Suppressor macrophage treated with lipopolysaccharide for 4 hours (primary cell): ENCODE results near the gene FZR1.
A peak's percentile ranks its signal among the peaks of the same experiment; 100 is the strongest.
"Not testable (repeated sequence)": the region's sequence is repeated elsewhere in the genome, so short reads cannot be mapped to it uniquely, and the experiment has no call there.

Source experiments
- DNase-seq: peaks from one replicate; pipeline ENCODE4 v3.0.0-alpha.2; 2020

FZR1 gene

DNA sequence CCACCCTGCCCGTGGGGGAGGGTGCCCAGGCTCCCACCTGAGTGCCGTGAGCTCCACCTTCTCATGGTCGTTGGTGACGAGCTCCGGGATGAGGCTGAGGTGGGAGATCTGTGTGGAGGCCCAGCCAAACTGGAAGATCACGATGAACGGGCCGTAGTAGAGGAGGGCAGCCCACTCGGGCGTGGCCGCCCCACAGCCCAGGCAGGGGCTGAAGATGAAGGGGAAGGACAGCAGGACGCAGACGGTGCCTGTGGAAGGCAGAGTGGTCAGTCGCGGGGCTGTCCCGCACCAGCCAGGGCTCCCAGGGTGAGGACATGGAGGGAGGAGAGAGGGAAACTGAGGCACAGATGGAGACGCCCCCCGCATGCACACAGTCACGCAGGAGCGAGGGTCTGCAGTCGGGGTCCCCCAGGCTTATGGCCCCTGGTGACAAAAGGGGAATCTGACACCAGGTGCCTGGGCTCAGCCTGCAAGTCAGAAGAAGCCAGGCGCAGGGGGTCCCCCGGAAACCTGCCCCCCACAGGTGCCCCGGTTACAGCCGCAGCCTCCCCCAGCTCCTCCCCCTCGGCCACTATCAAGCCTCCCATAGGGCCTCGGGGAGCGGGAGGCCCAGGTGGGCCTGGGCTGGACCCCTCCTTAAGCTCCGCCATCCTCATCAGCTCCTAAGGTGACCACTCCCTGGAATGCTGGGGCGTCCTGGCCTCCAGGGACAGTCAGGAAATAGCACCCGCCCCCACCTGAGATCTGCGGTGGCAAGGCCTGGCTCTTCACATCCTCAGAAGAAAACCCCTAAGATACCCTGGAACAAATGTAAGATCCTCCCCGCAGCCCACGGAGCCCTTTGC, 45.1 kb downstream of the FZR1 start:
- no peak for DNase-seq

- no peak for DNase-seq
Observed at GRCh38 chr19:3551792-3552095, 45.6 kb downstream of the FZR1 start.

DNA sequence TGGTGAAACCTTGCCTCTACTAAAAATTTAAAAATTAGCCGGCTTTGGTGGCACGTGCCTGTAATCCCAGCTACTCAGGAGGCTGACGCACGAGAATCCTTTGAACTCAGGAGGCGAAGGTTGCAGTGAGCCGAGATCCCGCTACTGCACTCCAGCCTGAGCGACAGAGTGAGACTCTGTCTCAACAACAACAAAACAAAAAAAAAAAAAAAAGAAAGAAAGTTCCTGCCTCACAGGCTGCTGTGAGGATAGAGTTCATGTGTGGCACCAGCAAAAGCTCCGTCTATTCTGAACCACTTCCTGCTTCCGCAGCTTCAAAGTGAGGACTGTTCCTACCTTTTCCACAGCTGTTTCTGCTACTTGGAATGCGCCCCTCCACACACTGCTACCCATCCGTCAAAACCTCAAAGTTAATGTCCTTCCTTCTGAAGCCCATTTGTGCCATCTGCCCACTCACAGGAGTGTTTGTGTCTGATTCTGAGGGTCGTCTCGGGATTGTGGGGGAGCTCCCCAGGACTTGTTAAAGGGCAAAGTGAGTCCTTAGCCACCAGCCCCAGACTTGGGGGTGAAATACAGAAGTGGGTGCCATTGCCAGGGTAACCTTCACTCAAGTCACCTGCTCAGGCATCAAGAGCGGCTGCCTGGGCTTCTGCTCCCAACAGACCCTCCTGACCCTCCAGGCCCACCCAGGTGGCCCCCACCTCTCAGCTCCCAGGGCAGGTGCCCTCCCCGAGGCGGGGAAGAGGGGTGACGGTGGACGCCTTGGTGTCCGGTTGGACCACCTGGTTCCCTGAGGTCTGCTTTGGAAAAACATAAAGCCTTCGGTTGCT, 48.4 kb downstream of the FZR1 start:
- DNase-seq = peak; percentile 51

GRCh38 chr19:3555653-3556422, 49.7 kb downstream of the FZR1 start:
- DNase-seq = no peak

- no peak for DNase-seq
Observed at GRCh38 chr19:3556423-3556977, 50.4 kb downstream of the FZR1 start.

DNA sequence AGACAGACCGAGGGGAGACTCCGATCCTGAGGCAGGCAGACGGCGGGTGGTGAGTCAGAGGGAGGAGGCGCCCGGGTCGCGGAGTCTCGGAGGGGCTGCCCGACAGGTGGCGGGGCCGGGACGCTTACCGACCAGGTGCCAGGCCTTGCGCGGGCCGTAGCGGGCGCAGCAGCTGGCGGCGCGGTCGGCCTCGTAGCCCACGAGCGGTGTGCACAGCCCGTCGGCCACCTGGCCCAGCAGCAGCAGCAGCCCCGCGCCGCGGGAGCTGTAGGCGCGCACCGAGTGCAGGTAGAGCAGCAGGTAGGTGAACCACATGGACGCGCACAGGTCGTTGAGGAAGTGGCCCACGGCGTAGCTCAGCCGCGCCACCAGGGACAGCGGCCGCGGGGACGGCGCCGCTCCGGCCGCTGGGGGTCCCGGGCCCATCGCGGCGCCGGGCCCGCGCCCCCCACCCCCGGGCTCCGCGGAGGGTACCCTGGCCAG, 50.9 kb downstream of the FZR1 start:
- DNase-seq = peak; percentile 57

GRCh38 chr19:3557461-3558248, 51.5 kb downstream of the FZR1 start, which contains the start of gene MFSD12:
MFSD12 (minus strand) TSS chr19:3557586; CDS start chr19:3557403, 183 bp downstream.
- DNase-seq = peak; percentile 98

GRCh38 chr19:3563709-3564524, 57.8 kb downstream of the FZR1 start:
- peak; percentile 51 for DNase-seq

GRCh38 chr19:3565139-3565538, 59.0 kb downstream of the FZR1 start:
- no peak for DNase-seq

DNA sequence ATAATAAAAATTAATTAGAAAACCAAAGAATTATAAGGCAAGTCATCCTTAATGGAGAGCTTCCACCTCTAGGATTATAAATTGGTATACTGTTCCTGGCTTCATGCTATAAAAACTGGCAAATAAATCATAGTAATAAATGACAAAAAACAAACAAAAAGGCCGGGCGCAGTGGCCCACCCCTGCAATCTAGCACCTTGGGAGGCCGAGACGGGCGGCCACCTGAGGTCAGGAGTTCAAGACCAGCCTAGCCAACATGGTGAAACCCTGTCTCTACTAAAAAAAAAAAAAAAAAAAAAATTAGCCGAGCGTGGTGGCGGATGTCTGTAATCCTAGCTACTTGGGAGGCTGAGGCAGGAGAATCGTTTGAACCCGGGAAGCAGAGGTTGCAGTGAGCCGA, 63.9 kb downstream of the FZR1 start:
- DNase-seq = not testable (repeated sequence)

DNA sequence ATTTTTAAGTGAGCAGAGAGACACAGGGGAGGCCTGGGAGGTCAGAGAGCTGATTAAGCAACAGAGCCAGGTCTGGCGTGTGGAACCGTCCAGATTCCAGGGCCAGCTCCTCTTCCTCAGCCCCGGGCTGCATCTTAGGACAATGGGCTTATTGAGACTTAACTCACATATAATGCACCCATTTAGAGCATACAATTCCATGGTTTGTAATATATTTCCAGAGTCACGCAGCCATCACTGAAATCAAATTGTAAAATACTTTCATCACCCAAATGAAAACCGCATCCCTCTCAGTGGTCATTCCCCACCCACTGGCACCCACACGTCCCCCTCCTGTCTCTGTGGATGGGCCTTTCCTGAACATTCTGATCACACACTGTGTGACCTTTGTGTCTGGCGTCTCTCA, 64.5 kb downstream of the FZR1 start:
- DNase-seq = peak; percentile 65

DNA sequence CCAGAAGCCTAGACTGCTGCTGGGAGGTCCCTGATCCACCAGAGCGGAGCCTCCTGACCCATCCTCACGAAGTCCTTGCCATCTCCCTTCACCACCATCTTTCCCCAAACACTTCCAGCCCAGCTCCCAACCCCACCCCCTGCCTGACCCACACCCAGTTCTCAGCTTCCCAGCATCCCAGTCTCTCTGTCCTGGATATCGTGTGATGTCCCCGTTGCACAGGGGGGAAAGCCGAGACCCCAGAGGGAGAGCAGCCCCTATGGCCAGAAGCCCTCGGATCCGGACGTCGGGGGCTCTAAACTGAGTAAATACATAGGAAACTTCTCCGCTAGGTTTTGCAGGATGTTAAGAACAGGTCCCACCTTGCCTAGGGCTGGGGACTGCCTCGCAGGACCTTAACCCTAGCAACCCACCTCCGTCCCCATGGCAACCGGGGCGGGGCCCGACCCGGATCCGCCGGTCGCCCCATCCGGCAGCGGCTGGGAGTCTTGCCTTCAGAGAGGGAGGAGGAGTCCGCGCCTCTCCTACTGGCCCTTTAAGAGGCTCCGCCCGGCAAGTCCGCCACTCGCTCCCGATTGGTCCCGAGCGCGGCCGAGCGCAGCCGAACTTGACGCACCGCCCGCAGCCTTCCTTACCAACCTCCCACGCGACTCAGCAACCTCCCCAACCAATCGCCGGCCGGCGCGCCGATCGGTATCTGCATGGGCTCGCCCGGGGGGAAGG, 66.2 kb downstream of the FZR1 start:
- DNase-seq = peak; percentile 100

- DNase-seq = no peak
Observed at GRCh38 chr19:3572855-3573161, 66.7 kb downstream of the FZR1 start, which contains the start of gene HMG20B. HMG20B (plus strand) TSS chr19:3572944; CDS start chr19:3573310, 366 bp downstream.

GRCh38 chr19:3573162-3573857, 67.2 kb downstream of the FZR1 start:
- DNase-seq = no peak

DNA sequence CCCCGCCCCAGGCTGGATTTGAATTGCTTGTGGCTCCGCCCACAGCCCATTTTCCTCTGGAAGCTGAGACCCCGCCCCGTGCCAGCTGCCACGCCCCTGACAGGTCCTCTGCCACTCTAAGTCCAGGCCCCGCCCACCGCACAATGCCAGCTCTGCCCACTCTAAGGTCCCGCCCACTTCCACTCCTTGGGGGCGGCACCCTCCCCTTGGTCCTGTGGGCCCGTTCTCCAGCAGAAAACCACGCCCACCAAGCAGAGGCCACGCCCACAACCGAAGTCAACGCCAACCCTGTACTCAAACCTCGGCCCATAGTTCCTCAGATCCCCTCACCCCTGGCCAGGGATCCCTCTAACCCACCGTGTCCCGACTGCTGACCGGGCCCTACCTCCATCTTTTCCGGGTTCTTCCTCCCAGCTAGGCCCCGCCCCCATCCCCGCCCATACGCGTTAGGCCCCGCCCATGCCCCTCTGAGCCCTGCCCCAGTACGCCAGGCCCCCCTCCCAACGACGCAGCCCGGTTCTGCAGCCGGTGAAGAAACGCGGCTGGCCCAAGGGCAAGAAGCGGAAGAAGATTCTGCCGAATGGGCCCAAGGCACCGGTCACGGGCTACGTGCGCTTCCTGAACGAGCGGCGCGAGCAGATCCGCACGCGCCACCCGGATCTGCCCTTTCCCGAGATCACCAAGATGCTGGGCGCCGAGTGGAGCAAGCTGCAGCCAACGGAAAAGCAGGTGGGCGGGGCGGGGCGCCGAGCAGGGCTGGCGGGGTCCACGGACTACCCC, 67.9 kb downstream of the FZR1 start:
- peak; percentile 99 for DNase-seq

DNA sequence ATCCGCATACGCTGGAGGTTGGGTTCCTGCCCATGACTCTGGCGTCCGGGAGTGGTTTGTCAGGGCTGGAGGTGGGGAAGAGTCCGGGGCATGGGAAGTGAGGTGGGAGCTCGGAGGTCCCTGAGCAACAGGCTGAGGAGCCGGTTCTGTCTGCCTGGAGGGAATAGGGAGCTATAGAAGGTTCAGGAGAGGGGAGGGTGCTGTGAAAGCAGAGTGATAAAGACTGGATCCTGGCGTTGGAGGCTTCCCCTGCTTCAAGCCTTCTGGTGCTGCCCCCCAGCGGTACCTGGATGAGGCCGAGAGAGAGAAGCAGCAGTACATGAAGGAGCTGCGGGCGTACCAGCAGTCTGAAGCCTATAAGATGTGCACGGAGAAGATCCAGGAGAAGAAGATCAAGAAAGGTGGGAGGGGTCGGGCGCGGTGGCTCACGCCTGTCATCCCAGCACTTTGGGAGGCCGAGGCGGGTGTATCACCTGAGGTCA, 69.2 kb downstream of the FZR1 start:
- no peak for DNase-seq

GRCh38 chr19:3575949-3576673, 70.0 kb downstream of the FZR1 start:
- DNase-seq = no peak
